ENCODE measurements around the gene INTS3. TPM values are rescaled to one million over a fixed set of nuclear protein-coding genes. Genes with fewer than 3 reads are reported as not detected.
"Not testable (repeated sequence)": the region's sequence is repeated elsewhere in the genome, so short reads cannot be mapped to it uniquely, and the experiment has no call there.

INTS3 gene
- total RNA-seq, 1 donor from 2014 or later: 35.2 TPM

DNA sequence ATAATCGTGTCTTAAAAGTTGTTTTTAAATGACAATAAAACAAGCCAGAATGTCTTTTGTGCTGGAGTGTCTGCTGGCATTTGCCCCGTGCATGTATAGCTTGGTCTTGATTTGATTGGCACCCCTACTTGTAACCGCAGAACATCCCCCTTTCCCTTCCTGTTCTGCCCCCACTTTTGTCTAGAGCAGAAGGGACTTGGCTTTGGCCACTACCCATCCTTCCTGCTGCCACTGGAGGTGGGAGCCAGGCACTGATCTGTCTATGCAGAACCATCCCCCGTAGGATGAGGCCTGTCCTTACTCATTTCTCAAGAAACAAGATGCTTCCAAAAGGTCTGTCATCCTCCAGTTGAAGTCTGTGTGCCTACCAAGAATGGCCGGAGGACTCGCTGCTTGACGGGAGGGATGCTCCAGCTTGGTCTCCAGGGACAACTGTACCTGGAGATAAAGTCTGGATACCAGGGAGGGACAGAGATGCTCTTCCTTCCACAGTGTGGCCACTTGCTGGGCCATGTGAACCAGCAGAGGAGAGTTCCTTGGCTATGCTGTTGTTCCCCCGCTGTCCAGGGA lies 46.3 kb downstream of the INTS3 start:
- no peak for DNase-seq (ENCODE audit: low spot score)
- intact Hi-C loops (cut with DNase I): loop anchor here (5.0 kb wide), 1 partner anchor 202 kb away; no protein-coding TSS in a partner anchor

DNA sequence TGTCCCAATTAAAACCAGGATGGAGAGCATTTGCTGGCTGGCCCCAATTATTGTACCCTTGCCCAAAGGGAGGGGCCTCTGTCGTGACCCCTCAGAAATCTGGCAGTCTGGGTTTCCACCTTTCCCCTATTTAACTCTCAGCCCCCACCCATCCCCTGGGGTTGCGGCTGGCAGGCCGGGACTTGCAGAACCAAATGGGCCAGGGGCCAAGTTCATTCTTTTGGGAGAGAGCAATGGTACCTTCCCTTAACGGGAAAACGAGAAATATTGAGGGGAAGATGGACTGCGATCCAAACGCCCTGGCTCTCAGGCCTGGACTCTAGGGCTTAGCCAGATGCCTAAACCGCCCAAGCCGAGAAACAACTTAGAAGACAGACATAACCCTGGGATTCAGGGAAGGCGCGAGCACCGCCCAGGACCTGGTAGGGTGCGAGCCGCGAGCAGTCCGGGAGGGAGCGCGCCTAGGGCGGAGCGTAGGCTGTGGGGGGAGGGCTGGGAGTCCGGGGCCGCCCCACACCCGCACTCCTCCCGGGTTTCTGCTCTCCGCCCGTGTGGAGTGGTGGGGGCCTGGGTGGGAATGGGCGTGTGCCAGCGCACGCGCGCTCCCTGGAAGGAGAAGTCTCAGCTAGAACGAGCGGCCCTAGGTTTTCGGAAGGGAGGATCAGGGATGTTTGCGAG lies 47.1 kb downstream of the INTS3 start, which contains the start of gene SLC27A3:
Gene SLC27A3, plus strand, starts transcription at position 628 of the 678 bp plus-strand sequence. CDS start 91 bp downstream, outside the sequence.
- peak; percentile 90 for DNase-seq (ENCODE audit: low spot score)
- intact Hi-C loops (cut with DNase I): loop anchor here (5.0 kb wide), 1 partner anchor 203 kb away; no protein-coding TSS in a partner anchor

DNA sequence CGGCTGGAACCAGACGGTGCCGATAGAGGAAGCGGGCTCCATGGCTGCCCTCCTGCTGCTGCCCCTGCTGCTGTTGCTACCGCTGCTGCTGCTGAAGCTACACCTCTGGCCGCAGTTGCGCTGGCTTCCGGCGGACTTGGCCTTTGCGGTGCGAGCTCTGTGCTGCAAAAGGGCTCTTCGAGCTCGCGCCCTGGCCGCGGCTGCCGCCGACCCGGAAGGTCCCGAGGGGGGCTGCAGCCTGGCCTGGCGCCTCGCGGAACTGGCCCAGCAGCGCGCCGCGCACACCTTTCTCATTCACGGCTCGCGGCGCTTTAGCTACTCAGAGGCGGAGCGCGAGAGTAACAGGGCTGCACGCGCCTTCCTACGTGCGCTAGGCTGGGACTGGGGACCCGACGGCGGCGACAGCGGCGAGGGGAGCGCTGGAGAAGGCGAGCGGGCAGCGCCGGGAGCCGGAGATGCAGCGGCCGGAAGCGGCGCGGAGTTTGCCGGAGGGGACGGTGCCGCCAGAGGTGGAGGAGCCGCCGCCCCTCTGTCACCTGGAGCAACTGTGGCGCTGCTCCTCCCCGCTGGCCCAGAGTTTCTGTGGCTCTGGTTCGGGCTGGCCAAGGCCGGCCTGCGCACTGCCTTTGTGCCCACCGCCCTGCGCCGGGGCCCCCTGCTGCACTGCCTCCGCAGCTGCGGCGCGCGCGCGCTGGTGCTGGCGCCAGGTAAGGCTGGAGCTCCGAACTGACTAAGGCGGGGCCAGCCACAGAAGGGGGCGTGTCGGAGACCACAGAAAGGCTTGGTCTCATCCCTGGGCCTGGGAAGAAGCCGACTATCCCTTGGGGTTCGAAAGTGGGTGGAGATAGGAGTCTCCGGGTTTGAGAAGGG lies 47.8 kb downstream of the INTS3 start:
- intact Hi-C loops (cut with DNase I): no loop called here
- peak; percentile 85 for DNase-seq (ENCODE audit: low spot score)

DNA sequence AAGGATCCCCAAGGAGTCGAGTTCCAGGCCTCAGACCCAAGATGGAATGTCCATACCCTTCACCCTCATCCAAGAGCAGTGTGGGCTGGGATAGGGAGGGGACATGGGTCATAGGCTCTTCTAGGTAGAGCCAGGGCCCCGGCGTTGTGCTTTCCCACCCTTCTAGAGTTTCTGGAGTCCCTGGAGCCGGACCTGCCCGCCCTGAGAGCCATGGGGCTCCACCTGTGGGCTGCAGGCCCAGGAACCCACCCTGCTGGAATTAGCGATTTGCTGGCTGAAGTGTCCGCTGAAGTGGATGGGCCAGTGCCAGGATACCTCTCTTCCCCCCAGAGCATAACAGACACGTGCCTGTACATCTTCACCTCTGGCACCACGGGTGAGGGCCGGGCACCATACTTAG lies 48.5 kb downstream of the INTS3 start:
- no peak for DNase-seq (ENCODE audit: low spot score)
- intact Hi-C loops (cut with DNase I): no loop called here

DNA sequence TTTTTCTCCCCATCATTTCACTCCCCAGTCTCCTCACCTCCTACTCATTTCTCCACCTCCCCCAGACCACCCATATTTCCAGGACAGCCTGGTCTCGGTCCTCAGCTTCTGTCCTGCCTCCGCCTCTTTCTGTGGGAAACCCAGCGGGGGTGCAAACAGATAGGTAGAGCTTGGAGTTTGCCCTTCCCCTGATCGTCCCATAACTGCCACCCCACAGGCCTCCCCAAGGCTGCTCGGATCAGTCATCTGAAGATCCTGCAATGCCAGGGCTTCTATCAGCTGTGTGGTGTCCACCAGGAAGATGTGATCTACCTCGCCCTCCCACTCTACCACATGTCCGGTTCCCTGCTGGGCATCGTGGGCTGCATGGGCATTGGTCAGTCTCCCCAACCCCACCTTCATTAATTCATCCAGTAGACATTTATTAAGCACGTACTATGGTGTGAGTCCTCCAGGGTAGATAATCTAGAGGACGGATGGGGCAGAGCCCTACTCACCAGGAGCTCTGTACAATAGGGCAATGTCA lies 49.1 kb downstream of the INTS3 start:
- DNase-seq (ENCODE audit: low spot score): no peak
- intact Hi-C loops (cut with DNase I): no loop called here

DNA sequence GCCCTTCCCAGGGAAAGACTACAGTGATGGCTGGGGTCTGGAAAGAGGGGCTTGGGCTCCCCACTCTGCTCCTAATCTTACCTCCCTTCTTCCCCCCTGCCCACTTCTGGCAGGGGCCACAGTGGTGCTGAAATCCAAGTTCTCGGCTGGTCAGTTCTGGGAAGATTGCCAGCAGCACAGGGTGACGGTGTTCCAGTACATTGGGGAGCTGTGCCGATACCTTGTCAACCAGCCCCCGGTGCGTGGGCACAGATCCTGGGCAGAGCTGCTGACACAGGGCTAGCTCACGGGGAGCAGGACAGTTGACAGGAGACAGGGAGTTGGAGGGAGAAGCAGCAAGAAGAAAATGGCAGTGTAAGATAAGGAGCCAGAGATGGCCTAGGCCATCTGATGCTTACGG lies 49.8 kb downstream of the INTS3 start:
- DNase-seq (ENCODE audit: low spot score): no peak
- intact Hi-C loops (cut with DNase I): no loop called here

DNA sequence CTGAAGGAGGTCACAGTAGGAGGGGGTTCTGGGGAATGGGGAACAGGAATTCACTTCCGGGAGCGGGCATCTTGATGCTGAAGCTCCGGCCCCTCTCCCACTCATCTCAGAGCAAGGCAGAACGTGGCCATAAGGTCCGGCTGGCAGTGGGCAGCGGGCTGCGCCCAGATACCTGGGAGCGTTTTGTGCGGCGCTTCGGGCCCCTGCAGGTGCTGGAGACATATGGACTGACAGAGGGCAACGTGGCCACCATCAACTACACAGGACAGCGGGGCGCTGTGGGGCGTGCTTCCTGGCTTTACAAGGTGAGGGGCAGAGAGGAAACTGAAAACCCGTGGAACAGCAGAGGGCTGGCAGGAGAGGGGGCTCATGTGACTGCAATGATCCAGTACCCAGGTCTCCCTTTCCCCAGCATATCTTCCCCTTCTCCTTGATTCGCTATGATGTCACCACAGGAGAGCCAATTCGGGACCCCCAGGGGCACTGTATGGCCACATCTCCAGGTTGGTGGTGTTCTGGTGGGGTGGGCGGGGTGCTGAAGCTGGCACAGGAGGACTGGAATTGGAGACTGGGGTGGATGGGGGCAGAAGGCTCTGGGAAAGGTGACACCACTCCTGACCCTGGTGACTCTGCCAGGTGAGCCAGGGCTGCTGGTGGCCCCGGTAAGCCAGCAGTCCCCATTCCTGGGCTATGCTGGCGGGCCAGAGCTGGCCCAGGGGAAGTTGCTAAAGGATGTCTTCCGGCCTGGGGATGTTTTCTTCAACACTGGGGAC lies 50.4 kb downstream of the INTS3 start:
- intact Hi-C loops (cut with DNase I): no loop called here

DNA sequence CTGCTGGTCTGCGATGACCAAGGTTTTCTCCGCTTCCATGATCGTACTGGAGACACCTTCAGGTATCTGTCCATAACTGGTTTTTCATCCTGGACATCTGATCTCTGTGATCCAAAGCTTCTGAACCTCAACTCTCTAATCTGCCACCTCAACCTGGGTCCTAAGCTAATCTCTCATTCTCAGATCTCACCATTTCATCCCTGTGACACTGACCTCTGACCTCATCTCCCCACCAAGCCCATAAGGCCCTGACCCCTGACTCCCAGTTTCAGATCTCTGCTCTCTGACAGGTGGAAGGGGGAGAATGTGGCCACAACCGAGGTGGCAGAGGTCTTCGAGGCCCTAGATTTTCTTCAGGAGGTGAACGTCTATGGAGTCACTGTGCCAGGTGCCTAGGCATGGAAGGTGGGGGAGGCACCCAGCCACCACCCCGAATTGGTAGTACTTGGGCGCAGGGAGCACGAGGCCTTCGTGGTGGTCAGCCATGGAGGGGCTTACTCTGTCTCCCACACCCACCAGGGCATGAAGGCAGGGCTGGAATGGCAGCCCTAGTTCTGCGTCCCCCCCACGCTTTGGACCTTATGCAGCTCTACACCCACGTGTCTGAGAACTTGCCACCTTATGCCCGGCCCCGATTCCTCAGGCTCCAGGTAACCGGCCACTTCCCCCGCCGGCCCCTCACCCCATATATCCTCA lies 51.1 kb downstream of the INTS3 start:
- no peak for DNase-seq (ENCODE audit: low spot score)
- intact Hi-C loops (cut with DNase I): no loop called here

More for the DNA sequence above, 50.4 kb downstream of the INTS3 start:
- DNase-seq (ENCODE audit: low spot score): no peak

DNA sequence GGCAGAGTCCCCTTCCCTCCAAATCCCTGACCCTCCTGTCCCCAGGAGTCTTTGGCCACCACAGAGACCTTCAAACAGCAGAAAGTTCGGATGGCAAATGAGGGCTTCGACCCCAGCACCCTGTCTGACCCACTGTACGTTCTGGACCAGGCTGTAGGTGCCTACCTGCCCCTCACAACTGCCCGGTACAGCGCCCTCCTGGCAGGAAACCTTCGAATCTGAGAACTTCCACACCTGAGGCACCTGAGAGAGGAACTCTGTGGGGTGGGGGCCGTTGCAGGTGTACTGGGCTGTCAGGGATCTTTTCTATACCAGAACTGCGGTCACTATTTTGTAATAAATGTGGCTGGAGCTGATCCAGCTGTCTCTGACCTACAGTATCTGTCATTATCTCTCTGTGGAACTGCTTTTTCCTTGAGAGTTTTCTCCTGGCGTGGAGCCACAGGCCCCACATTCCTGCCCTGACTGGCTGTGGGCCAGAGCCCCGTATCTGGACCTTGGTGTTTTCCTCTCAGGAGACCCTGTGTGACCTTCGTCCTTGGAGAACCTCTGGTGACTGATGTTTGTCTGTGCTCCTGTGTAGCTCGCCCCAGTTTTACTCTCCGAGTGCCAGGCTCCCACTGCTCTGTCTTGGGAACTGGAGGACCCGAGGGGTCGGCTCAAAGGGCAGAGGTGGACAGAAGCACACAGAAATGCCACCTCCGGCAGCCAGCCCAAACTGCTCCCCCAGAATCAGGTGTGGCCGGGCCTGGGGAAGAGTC lies 52.1 kb downstream of the INTS3 start:
- no peak for DNase-seq (ENCODE audit: low spot score)
- intact Hi-C loops (cut with DNase I): no loop called here

DNA sequence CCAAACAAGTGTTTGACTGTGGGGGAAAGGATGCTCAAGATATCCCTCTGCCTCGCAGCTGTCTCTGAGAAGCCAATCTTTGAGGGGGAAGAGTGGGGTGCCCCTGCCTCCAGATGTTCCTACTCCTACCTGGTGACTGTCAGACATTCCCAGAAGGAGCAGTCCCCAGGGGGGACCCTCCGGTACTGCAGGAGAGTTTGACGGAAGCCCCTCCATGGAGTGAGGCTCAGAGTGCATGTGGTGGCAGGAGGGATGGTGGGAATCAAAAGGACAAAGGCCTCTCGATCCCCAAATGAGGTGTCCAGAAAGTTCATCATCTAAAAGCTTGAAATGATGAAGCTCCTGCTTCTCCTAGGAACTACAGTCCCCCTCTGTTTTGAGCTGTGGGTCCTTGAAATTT lies 52.7 kb downstream of the INTS3 start:
- no peak for DNase-seq (ENCODE audit: low spot score)
- intact Hi-C loops (cut with DNase I): no loop called here

DNA sequence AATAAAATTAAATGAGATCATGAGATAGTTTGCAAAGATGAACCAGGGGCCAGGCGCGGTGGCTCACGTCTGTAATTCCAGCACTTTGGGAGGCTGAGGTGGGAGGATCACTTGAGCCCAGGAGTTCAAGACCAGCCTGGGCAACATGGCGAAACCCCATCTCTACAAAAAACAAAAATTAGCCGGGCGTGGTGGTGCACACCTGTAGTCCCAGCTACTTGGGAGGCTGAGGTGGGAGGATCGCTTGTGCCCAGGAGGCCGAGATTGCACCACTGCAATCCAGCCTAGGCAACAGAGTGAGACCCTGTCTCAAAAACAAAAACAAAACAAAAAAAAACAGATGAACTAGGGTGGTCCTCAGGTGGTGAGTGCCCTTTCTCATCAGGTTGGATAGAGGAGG lies 54.8 kb downstream of the INTS3 start:
- DNase-seq (ENCODE audit: low spot score); intact Hi-C loops (cut with DNase I): not testable (repeated sequence)

DNA sequence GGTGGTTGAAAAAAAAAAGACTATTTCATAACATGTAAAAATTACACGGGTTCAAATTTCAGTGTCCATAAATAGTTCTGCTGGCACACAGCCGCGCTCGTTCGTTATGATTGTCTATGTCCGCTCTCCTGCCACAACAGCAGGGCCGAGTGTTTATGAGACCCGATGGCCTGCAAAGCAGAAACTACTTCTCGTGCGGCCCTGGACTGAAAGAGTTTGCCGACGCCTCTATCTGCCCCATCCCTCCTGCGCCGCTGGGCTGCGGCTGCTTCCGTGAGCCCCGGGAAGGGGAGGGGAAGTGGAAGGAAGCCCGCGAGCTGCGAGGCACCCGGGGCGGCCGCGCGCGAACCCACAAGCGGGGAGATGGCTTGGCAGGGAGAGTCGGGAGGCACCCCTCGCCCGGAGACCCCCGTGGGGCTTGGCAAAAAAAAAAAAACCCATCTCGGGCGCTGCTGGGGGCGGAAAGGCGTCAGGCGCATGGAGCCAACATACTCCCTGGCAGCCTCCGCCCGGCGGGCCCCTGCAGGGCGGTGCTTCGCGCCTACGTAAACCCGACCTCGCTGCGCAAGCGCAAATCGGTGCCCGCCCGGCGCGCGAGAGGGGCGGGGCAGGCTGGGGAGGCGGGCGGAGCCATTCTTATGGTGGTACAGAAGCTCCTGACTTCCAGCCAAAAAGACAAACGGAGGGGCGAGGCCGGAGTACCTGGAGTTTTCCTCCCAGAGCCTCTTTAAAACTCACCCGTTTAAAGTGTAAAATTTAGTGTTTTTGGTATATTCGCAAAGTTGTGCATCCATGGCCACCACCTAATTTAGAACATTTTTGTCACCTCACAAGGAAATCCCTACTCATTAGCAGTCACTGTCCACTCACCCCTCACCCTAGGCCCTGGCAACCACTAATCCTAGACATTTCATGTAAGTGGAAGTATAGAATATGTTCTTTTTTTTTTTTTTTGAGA lies 55.7 kb downstream of the INTS3 start:
- peak; percentile 97 for DNase-seq (ENCODE audit: low spot score)
- intact Hi-C loops (cut with DNase I): no loop called here

DNA sequence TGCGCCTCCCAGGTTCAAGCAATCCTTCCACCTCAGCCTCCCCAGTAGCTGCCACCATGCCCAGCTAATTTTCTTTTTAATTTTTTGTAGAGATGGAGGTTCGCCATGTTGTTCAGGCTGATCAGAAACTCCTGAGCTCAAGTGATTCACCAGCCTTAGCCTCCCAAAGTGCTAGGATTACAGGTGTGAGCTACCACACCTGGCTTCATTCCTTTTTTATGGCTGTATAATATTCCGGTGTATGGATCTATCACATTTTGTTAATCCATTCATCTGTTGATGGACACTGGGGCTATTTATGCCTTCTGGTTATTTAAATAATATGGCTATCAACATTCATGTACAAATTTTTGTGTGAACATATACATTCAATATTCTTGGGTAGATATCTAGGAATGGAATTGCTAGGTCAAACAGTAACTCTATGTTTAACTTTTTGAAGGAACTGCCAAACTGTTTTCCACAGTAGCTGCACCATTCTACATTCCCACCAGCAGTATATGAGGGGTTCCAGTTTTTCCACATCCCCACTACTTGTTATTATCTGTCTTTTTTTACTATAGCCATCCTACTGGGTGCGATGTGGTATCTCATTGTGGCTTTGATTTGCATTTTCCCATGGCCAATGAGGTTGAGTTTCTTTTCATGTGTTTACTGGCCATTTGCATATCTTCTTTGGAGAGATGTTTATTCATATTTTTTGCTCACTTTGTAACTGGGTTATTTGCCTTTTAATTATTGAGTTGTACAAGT lies 58.4 kb downstream of the INTS3 start:
- intact Hi-C loops (cut with DNase I): no loop called here
- DNase-seq (ENCODE audit: low spot score): no peak

DNA sequence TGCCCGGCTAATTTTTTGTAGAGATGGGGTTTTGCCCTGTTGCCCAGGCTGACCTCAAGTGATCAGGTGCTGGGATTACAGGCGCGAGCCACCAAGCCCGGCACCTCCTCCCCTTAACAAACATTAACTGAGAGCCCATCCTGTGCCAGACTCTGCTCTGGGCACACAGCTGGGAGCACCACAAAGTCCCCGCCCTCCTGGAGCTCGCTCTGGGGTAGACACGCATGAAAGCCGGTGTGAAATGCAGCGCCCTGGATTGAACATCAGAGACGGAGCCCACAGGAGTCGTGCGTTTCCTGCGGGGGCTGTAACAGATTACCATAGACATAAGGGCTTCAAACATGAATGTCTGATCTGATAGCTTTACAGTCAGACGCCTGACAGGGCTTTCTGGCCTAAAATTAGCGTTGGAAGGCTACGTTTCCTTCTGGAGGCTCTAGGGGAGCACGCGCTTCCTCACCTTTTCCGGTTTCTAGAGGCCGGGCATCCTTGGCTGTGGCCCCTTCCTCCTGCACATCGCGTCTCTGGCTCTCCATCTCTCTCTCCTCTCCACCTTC lies 61.7 kb downstream of the INTS3 start:
- intact Hi-C loops (cut with DNase I): no loop called here
- DNase-seq (ENCODE audit: low spot score): no peak

DNA sequence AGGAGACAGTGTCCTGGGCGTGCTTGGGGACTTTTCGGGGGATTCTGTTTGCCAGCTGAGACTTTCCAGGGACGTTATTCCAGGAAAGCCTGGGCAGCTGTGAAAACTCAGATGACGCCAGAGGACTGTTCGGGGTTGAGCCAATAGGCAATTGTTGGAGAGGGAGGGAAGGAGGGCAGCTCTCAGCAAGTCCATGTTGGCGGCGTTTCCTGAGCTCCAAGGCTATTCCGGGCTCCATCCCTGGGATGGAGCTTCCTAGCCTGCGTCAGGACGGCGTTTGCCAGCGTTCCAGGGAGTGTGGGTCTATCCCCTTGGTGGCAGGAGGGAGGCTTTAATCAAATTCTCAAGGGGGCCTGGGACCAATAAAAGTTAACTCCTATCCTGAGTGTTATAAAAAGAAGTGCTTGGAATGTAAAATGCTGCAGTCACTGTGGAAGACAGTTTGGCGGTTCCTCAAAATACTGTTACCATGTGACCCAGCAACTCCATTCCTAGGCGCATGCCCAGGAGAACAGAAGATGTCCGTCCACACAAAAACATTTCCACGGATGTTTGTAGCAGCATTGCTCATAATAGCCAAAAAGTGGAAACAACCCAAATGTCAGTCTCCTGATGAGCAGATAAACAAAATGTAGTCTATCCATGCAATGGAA lies 62.6 kb downstream of the INTS3 start:
- peak; percentile 90 for DNase-seq (ENCODE audit: low spot score)
- intact Hi-C loops (cut with DNase I): no loop called here

Measured in cardiac septum (tissue), 1 donor.